GM12878 (cell line): ENCODE data around the gene BEGAIN. TPM values are rescaled to one million over a fixed set of nuclear protein-coding genes. Genes with fewer than 3 reads are reported as not detected.

ENCODE experiments used
- ATAC-seq: fragments of 200-7000 bp; cut with Tn5 transposase; 3 replicates; pipeline ENCODE4 v1.9.1; 2020; ENCODE audit warnings: mild to moderate bottlenecking, moderate library complexity
- BruUV-seq: library from RNA; stranded (reverse); fragments of 400-500 nt; replicated peaks from 2 replicates; lab custom pipeline; 2021; lab: Mats Ljungman, UMichigan
- CTCF ChIA-PET: fragments of 300-600 bp; sonication (Branson Sonifier 250); formaldehyde crosslinking; extraction: SDS; loops from one replicate; lab custom pipeline; 2021; ENCODE audit warnings: inconsistent platforms; lab: Yijun Ruan, JAX
- POLR2A ChIA-PET: fragments of 350-600 bp; formaldehyde crosslinking; extraction: SDS; loops from one replicate; lab custom pipeline; 2021; ENCODE audit warnings: inconsistent platforms; lab: Charles Lee
- RAD21 ChIA-PET: fragments of 300-600 bp; sonication (Branson Sonifier 250); formaldehyde crosslinking; loops from one replicate; lab custom pipeline; 2023; ENCODE audit warnings: antibody characterized with exemption; ENCODE audit not compliant: unreplicated experiment; lab: Charles Lee
- SMC1A ChIA-PET: fragments of 300-600 bp; sonication (Branson Sonifier 250); formaldehyde crosslinking; loops from one replicate; lab custom pipeline; 2023; ENCODE audit not compliant: unreplicated experiment, uncharacterized antibody; lab: Charles Lee
- DNase-seq: peaks from one replicate; pipeline ENCODE4 v3.0.0-alpha.2; 2011; ENCODE audit warnings: low read depth, low spot score
- FAIRE-seq: peaks from 3 replicates; lab custom pipeline; 2011; peaks lifted over from hg19 to GRCh38; lab: Jason Lieb, UNC
- H2AFZ ChIP-seq: 2 replicates; pipeline ENCODE4 v1.6.0; 2011; ENCODE audit warnings: low read depth, low read length, control low read depth; ENCODE audit not compliant: control insufficient read depth
- H3K27ac ChIP-seq: 2 replicates; pipeline ENCODE4 v1.5.1; 2011; ENCODE audit warnings: control low read depth; ENCODE audit not compliant: control insufficient read depth, insufficient read depth
- H3K27me3 ChIP-seq, 2 experiments: replicated peaks in 1 of 2; 2 replicates each; pipeline versions ENCODE4 v1.6.0 to v1.6.1; 2011; ENCODE audit warnings: low read length in 1 of 2; ENCODE audit not compliant: control insufficient read depth in 2 of 2, insufficient read depth in 2 of 2
- H3K36me3 ChIP-seq, 2 experiments: 2 replicates each; pipeline ENCODE4 v1.5.1; 2011; ENCODE audit warnings: low read length in 1 of 2; ENCODE audit not compliant: control insufficient read depth in 2 of 2, insufficient read depth in 2 of 2
- H3K4me1 ChIP-seq: 2 replicates; pipeline ENCODE4 v1.6.1; 2011; ENCODE audit warnings: mild to moderate bottlenecking, low read length, moderate library complexity, mixed read lengths; ENCODE audit not compliant: control insufficient read depth, insufficient read depth
- H3K4me2 ChIP-seq: 2 replicates; pipeline ENCODE4 v1.6.0; 2011; ENCODE audit warnings: control low read depth; ENCODE audit not compliant: control insufficient read depth, insufficient read depth
- H3K4me3 ChIP-seq: fragments of 200-600 bp; sonication (generic); 2 replicates; pipeline ENCODE4 v1.5.1; 2016
- H3K79me2 ChIP-seq: 2 replicates; pipeline ENCODE4 v1.6.0; 2011; ENCODE audit warnings: low read length; ENCODE audit not compliant: control insufficient read depth, insufficient read depth
- H3K9ac ChIP-seq: 2 replicates; pipeline ENCODE4 v1.8.0; 2011; ENCODE audit warnings: low read length, control low read depth, mixed read lengths; ENCODE audit not compliant: control insufficient read depth, insufficient read depth
- H3K9me3 ChIP-seq: replicated peaks from 3 replicates; pipeline ENCODE4 v1.5.1; 2011; ENCODE audit warnings: mild to moderate bottlenecking, low read length; ENCODE audit not compliant: control insufficient read depth, insufficient read depth
- H4K20me1 ChIP-seq: 2 replicates; pipeline ENCODE4 v1.6.0; 2011; ENCODE audit not compliant: control insufficient read depth, insufficient read depth
- CBX5 ChIP-seq: sonication (generic); IDR thresholded peaks from 2 replicates; pipeline ENCODE4 v1.6.1; 2016; ENCODE audit warnings: low read depth, moderate library complexity, mild to moderate bottlenecking, inconsistent platforms
- ETV6 ChIP-seq, 2 experiments: fragments of 450-650 bp in 1 of 2; IDR thresholded peaks in 1 of 2; conservative IDR thresholded peaks in 1 of 2; 2 replicates each; pipeline ENCODE4 v1.6.1; 2014; ENCODE audit warnings: antibody characterized with exemption in 1 of 2, borderline replicate concordance in 1 of 2, low read depth in 1 of 2, mild to moderate bottlenecking in 1 of 2, moderate library complexity in 1 of 2
- EZH2 ChIP-seq: IDR thresholded peaks from 2 replicates; pipeline ENCODE4 v1.6.1; 2012; ENCODE audit warnings: low read depth, mild to moderate bottlenecking, control low read depth, inconsistent platforms, low read length, borderline replicate concordance; ENCODE audit not compliant: control insufficient read depth
- GABPA ChIP-seq: IDR thresholded peaks from 2 replicates; pipeline ENCODE4 v1.6.1; 2014; ENCODE audit warnings: antibody characterized with exemption, low read depth, mild to moderate bottlenecking, inconsistent platforms
- PML ChIP-seq: IDR thresholded peaks from 2 replicates; pipeline ENCODE4 v1.6.1; 2012; ENCODE audit warnings: low read length, inconsistent platforms
- RCOR1 ChIP-seq: conservative IDR thresholded peaks from 2 replicates; pipeline ENCODE4 v1.6.1; 2012; ENCODE audit warnings: low read depth, low read length, improper control_type of control experiment
- SKIL ChIP-seq: fragments of 450-650 bp; IDR thresholded peaks from 2 replicates; pipeline ENCODE4 v1.6.1; 2017; ENCODE audit warnings: mild to moderate bottlenecking, low read depth, inconsistent platforms; ENCODE audit not compliant: poor library complexity, severe bottlenecking
- SMAD5 ChIP-seq: IDR thresholded peaks from 2 replicates; pipeline ENCODE4 v1.6.1; 2016; ENCODE audit warnings: antibody characterized with exemption, low read depth
- SMARCA5 ChIP-seq: fragments of 450-650 bp; IDR thresholded peaks from 2 replicates; pipeline ENCODE4 v1.6.1; 2017; ENCODE audit warnings: mild to moderate bottlenecking
- ZNF207 ChIP-seq: fragments of 450-650 bp; IDR thresholded peaks from 2 replicates; pipeline ENCODE4 v1.6.1; 2014; ENCODE audit warnings: antibody characterized with exemption, mild to moderate bottlenecking, borderline replicate concordance
- WGBS: methylation state at CpG from one replicate; pipeline ENCODE4 v1.1.6; 2016; ENCODE audit warnings: low lambda C conversion rate; ENCODE audit not compliant: insufficient replicate concordance, insufficient coverage; ENCODE audit errors: missing lambda C conversion rate; 5-methylcytosine and 5-hydroxymethylcytosine counted together
- in situ Hi-C: fragments of 300-500 bp; cut with MboI; formaldehyde crosslinking; loops from 9 replicates; pipeline ENCODE4 v1.14.3; 2018; ENCODE audit warnings: mixed read lengths
- intact Hi-C: fragments of 100-400 bp; cut with micrococcal nuclease; formaldehyde crosslinking; loops from one replicate; pipeline ENCODE4 v1.14.2; 2022; ENCODE audit not compliant: unreplicated experiment
- polyA plus RNA-seq, 11 experiments: library from polyadenylated mRNA; depleted of rRNA in 4 of 11; unstranded in 6 of 11; stranded (reverse) in 5 of 11; fragments of >200 nt; fragmentation: Nextera tagmentation in 4 of 11; fragmentation: Illumina TruSeq in 1 of 11; extraction: Ambion mirVana in 4 of 11; extraction: Trizol in 1 of 11; gene quantifications; 1 replicate in 1 of 11; 2 replicates in 10 of 11; pipeline versions ENCODE4 v1.2.1 to v1.2.3, GENCODE V29; 2011 to 2016; ENCODE audit warnings: inconsistent platforms in 2 of 11, missing spikeins in 2 of 11, low read depth in 1 of 11
- total RNA-seq, 4 experiments: library from RNA; depleted of rRNA in 3 of 4; stranded (reverse); fragments of >200 nt in 3 of 4; fragmentation: Illumina TruSeq in 1 of 4; extraction: Trizol in 1 of 4; gene quantifications; 2 replicates each; pipeline versions ENCODE4 v1.2.1 to v1.2.3, GENCODE V29; 2013 to 2021
- TF ChIP-seq, protein P1 (sequence below): IDR thresholded peaks from 2 replicates; pipeline ENCODE4 v1.6.1; 2012; ENCODE audit warnings: improper control_type of control experiment, low read depth, low read length; ENCODE audit not compliant: insufficient replicate concordance

Gene BEGAIN
- total and polyA plus RNA-seq, 10 of the 15 experiments (the other 5 are each of a cell fraction or from before 2014, with no cell fraction given): 0.01 to 0.31 (median 0.06) TPM; not detected in 5

DNA sequence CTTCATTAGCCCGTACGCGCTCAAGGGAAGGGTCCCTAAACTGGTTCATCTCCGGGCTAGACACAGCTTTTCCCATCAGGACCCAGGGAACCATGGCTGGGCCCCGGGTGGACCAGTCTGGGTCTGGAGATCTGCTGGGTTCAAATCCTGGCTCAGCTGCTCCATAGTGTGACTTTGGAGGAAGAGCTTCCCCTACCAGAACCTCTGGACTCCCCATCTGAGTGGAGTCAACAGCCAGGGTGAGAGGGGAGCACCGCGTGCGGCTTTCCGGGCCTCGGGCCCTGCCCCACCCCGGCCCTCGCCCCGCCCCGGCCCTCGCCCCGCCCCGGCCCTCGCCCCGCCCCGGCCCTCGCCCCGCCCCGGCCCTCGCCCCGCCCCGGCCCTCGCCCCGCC lies 41.2 kb downstream of the BEGAIN start (continued):
- TF ChIP-seq, protein P1, sequence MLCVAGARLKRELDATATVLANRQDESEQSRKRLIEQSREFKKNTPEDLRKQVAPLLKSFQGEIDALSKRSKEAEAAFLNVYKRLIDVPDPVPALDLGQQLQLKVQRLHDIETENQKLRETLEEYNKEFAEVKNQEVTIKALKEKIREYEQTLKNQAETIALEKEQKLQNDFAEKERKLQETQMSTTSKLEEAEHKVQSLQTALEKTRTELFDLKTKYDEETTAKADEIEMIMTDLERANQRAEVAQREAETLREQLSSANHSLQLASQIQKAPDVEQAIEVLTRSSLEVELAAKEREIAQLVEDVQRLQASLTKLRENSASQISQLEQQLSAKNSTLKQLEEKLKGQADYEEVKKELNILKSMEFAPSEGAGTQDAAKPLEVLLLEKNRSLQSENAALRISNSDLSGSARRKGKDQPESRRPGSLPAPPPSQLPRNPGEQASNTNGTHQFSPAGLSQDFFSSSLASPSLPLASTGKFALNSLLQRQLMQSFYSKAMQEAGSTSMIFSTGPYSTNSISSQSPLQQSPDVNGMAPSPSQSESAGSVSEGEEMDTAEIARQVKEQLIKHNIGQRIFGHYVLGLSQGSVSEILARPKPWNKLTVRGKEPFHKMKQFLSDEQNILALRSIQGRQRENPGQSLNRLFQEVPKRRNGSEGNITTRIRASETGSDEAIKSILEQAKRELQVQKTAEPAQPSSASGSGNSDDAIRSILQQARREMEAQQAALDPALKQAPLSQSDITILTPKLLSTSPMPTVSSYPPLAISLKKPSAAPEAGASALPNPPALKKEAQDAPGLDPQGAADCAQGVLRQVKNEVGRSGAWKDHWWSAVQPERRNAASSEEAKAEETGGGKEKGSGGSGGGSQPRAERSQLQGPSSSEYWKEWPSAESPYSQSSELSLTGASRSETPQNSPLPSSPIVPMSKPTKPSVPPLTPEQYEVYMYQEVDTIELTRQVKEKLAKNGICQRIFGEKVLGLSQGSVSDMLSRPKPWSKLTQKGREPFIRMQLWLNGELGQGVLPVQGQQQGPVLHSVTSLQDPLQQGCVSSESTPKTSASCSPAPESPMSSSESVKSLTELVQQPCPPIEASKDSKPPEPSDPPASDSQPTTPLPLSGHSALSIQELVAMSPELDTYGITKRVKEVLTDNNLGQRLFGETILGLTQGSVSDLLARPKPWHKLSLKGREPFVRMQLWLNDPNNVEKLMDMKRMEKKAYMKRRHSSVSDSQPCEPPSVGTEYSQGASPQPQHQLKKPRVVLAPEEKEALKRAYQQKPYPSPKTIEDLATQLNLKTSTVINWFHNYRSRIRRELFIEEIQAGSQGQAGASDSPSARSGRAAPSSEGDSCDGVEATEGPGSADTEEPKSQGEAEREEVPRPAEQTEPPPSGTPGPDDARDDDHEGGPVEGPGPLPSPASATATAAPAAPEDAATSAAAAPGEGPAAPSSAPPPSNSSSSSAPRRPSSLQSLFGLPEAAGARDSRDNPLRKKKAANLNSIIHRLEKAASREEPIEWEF: no peak
- TF ChIP-seq SKIL (no peak), ETV6 (conservative IDR thresholded peaks at IDR 0.05 in 1 of 2, IDR thresholded peaks at IDR 0.05 in 1 of 2; ENCODE audit: borderline replicate concordance in 1 of 2, low read depth in 1 of 2) (no peak)

- Histone ChIP-seq H3K4me3 (no peak overlapping the region), H2AFZ (no peak overlapping the region), H3K27ac (no peak overlapping the region), H3K27me3 (no peaks in the 10 kb centered on the region; a peak in 1 of 4 replicates), H4K20me1 (no peaks in the 10 kb centered on the region), H3K79me2 (no peaks in the 10 kb centered on the region), H3K9me3 (no peaks in the 10 kb centered on the region), H3K4me2 (no peak overlapping the region), H3K9ac (no peak overlapping the region), H3K36me3 (no peaks in the 10 kb centered on the region), H3K4me1 (no peaks in the 10 kb centered on the region)
- ChIA-PET RAD21 (no interaction called here), POLR2A (no interaction called here), CTCF (interaction anchor here (0.9 kb wide), 1 partner anchor 101 kb away, joined by 3 read pairs; no protein-coding TSS in a partner anchor), SMC1A (interaction anchor here (1.1 kb wide), 1 partner anchor 100 kb away, joined by 4 read pairs; no protein-coding TSS in a partner anchor)
- DNase-seq (no peak), ATAC-seq (no peak), FAIRE-seq (no peak)
- in situ Hi-C loops: no loop called here
- BruUV-seq: no TSS peak
- intact Hi-C loops: no loop called here
- TF ChIP-seq EZH2 (no peak), RCOR1 (no peak), PML (no peak), ZNF207 (no peak), SMAD5 (no peak), SMARCA5 (no peak), CBX5 (no peak), GABPA (no peak)
- WGBS: 45% methylated on average over 5 of the region's 5 CpGs
Observed at GRCh38 chr14:100545359-100545758, 41.9 kb downstream of the BEGAIN start.
